Right ventricle myocardium superior (tissue), 1 donor: ENCODE measurements around the gene NOS1AP. TPM values are rescaled to one million over a fixed set of nuclear protein-coding genes. Genes with fewer than 3 reads are reported as not detected.

Source experiments
- ATAC-seq: fragments of 200-7000 bp; cut with Tn5 transposase; one replicate; pipeline ENCODE4 v1.9.1; 2020; ENCODE audit warnings: mild to moderate bottlenecking; ENCODE audit not compliant: poor library complexity
- DNase-seq: peaks from one replicate; pipeline ENCODE4 v3.0.0-alpha.2; 2020
- intact Hi-C: fragments of 100-400 bp; cut with DNase I; formaldehyde crosslinking; loops from one replicate; pipeline ENCODE4 v1.11.2; 2022
- total RNA-seq: library from RNA; stranded (reverse); fragmentation: NEBNext Ultra II Directional; extraction: Animal tissue kit (Norgen Biotek cat#: 25700); gene quantifications from one replicate; pipeline ENCODE4 v1.2.1, GENCODE V29; 2021
- donor health status: DM: no; HTN: yes; CAD: no; lungs with severe emphysema.

The NOS1AP gene
- total RNA-seq, 1 donor from 2014 or later: 4.6 TPM

DNA sequence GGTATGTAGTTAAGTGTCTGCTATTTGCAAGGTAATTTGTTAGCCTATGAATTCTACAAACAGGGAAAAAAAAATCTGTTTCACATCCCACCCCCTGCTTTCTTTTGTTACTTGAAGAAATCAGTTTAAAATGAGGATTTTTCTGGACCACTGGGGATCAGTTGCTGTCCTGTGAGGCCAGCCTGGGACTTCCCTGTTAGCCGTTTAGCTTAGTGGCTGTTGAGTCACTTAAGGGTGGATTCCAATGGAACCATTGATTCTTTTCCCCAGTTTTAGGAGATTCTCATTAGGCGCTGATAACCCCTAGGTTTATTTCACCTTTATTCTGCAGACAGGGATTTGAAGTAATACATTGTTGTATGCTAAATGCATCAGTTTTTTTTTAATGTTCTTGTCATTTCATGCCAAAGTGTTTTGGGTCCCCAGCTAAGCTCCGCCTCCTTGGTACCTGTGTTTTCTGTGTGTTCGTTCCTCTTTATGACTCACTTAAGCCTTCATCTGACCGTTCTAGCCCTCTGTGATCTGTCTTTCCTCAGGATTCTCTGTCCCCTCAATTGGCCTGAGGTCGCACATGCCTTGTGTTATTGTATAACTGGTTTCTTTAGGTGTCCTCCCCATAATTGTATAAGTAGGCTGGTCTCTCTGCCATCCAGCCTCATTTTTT is 59.3 kb downstream of the NOS1AP start:
- intact Hi-C loops: no loop called here
- ATAC-seq: no peak
- DNase-seq: no peak

DNA sequence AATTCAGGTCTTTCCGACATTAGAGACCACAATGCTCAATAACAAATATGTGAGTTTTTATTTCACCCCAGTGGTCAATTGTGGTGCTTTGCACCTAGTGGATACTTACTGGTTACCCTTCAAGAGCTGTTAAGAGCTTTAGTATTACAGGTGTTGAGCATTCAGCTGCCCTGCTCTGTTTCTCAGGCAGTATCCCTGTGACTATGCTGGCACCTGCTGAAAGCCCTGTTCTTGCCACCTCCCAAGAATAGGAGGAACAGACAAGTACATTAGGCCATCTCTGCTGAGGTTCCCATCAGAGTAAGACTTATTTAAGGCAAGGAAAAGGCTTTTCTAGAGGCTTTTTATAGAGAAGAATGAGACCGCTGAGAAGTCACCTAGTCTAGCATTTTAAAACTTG is 60.8 kb downstream of the NOS1AP start:
- DNase-seq (no peak), ATAC-seq (peak; percentile 62)
- intact Hi-C loops: no loop called here

DNA sequence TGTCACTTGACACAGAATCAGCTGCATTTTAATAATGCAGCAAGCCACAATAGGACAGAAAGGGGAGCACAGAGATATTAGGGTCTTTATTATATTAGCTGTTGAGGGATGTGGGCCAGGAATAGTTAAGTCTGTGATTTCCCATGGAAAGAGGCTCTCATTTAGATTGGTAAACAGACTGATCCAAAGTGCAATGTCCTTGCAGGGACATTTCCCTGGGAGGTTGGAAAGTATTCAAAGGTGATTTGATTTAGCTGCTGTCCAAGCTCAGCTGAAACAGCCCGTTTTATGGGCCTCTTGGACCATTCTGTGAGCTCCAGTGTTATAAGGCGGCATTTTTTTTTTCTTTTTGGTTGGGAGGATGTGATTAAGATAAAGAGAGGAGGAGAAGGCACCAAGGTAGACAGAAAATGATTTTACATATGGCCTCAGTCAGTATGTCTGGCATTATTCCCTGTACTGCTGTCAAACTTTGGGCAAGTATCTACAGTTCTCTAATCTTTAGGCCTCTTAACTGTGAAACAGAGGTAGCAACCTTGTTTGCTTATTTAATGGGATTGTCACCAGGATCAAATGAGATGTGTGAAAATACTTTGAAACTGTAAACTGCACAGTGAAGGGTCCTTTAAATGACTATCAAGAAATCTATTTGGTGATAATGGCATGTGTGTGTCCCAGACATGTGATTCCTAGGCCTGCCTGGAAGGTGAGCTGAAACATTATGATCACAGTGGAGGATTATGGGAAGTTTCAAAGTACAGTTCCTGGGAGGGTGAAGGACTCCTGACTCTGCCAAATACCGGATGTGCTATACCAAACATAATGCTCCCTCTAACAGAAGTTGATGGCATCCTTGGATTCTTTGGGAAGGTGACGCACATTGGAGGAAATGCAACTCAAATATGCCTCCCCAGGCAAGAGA is 62.2 kb downstream of the NOS1AP start:
- ATAC-seq: peak; percentile 70
- intact Hi-C loops: no loop called here
- DNase-seq: no peak

DNA sequence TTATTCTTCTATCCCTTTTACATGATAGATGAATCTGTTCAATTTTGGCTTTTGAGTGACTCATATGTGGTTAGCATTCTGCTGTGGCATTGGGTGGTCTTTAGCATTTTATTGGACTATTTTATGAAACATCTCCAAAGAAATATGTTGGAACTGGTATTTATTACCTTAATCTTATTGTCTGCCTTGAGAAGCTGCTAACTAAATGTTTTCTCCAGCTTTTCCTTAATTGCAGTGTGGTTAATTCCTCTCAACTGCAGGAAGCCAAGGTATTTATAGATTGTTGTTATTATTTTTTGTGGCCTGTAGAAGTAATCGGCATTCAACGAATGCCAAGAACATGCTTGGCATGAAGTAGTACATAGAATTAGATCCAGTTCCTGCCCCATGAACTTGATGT is 64.1 kb downstream of the NOS1AP start:
- intact Hi-C loops: no loop called here
- ATAC-seq (no peak), DNase-seq (no peak)

DNA sequence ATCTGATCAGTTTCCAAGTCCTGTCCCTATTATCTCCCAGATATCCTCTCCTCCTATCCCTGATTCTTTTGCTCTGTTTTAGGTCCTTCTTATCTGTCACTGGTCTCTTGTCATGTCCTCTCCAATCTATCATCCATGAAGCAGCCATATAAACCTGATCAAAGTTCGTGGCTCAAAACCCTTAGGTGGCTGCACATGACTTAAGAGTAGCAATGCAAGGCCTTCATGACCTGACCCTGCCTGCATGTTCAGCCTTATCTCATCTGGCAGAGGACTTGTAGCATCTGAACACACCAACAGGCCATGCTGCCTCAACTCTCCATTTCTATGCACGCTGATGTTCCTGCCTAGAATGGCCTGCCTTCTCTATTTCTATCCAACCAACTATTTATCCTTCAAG is 65.2 kb downstream of the NOS1AP start:
- intact Hi-C loops: no loop called here
- no peak for ATAC-seq

DNA sequence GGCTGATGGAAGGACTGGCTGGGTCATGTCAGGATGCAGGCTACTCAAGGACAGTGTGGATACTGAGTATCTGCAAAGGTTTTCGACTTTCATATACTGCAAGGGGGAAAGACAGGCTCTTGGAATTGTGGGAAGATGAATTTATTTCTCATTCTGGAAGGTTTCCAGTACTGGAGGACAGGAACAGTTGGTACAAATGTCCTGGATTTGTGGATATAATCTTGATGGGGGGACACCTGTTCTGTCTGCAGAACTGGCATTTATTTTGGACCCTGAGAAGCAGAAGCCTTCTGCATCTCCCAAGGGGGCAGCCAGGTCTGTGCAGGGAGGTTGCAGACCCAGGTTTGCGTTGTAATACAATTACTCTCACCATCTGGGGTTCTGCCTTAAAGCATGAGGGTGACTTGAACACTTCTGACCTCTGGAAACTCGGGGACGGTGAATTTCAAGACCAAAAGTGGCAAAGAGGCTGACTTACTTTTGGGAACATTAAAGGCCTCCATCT is 65.8 kb downstream of the NOS1AP start:
- DNase-seq (no peak), ATAC-seq (no peak)
- intact Hi-C loops: no loop called here

More for the DNA sequence above, 65.2 kb downstream of the NOS1AP start:
- no peak for DNase-seq

DNA sequence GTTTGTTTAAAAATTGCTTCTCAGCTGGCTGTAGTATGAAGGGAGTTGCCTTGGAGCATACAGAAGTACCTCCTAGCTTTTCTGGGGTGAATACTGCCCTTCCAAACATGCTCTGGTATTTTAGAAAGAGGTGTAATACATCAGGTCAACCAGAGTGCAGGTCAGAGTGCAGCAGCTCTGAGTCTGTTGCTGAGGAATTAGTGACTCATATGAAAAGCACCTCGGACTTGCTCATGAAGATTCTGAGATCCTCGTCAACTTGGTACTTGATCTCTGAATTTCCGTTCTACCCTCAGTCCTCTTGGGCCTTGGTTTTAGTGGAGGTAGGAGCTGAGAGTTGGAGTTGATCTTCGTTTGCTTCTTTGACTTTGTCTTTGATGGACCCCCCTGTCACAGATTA is 67.3 kb downstream of the NOS1AP start:
- DNase-seq (no peak), ATAC-seq (no peak)
- intact Hi-C loops: no loop called here

DNA sequence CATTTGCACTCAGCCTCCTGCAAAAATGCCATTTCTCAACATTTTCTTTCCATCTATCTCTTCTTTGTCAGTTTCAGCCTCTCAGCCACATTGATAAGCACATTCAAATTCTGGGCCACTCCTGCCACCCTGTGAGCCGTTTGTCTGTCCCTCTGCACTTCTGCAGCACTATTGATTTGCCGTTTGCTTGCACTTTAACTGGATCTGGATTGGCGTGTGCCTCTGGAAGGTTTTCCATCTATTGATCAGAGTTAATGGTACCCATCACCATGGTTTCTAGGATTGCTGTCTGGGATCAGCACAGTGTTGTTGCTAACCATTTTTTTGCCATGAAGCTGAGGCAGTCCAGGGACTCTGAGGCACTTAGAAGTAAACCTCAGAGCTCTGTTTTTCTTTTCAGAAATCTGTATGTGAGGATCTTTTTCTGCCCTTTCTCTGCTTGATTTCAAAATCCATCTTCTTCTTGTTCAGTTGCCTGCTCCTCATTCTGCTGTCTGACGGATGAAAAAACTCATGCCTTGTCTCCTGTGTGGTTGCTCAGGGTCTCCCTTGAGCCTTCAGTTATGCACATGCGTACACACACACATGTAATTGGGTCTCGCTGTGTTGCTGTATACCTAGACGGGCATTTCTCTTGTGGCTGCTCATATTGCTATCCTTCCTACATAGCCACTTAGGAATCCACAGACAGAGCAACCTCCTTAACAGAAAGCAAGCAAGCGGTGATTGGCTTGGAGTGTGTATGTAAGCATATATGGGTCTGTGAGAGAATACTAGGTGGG is 67.9 kb downstream of the NOS1AP start:
- ATAC-seq: no peak
- intact Hi-C loops: no loop called here

DNA sequence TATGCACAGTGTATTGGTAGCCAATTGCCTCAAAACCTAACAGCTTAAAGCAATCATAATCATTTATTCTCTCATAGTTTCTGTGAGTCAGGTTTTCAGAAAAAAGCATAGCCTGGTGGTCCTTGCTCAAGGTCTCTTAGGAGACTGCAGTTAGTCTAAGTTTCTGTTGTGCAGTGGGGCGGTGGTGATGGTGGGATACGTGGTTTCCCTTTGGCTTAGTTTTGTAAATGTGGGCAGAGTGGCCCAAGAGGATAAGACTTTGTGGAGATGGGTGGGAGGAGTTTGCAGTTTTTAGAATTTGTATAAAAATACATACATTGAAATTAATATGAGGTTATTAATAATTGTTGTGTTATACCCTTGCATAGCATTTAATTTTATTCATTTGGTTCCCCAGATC is 68.6 kb downstream of the NOS1AP start:
- ATAC-seq (no peak), DNase-seq (no peak)
- intact Hi-C loops: no loop called here

More for the DNA sequence above, 67.9 kb downstream of the NOS1AP start:
- DNase-seq: no peak

DNA sequence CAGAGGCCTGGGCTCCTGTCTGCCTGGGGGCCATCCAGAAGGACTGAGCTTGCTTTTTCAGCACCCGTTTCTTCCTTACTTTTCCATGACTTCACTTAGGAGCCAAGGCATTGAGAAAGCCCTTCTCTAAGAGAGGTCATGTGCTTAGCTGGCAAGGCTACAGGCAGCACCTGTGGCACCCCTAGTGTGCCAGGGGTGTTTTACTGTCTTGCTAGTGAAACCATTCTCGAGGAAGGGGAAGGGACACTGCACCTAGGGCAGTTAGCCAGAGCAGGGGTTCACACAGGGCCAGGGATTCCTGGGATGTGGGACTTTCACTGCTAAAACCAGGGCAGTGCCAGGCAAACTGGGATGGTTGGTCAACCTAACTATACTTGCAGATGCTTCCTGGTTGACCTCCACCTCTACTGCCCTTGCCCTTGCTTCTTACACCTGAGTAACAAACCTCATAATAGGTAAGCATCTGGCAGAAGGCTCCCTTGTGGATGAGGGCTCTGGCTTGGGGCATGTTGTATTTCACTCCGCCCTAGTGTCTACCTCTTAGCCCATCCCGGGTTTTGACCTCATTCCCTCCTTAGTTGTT is 69.2 kb downstream of the NOS1AP start:
- intact Hi-C loops: no loop called here
- ATAC-seq (no peak), DNase-seq (no peak)

DNA sequence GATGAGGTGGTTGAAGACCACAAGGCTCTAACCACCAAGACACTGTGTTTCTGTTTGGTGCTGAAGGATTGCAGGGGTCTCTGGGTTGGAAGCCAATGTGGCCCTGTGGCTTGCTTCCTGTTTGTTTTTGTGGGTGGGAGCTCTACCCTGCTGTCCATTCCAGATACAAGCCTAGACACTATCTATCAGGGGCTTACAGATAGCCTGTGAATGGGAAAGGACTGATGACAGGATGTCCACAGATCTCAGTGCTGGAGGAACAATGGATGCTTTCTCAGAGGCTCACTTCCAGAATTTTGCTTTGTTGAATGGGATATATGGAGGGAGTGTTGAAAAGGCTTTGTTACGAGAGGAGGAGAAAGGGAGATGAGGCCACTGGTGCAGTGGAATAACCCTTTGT is 69.7 kb downstream of the NOS1AP start:
- intact Hi-C loops: no loop called here
- ATAC-seq: no peak
- DNase-seq: no peak

DNA sequence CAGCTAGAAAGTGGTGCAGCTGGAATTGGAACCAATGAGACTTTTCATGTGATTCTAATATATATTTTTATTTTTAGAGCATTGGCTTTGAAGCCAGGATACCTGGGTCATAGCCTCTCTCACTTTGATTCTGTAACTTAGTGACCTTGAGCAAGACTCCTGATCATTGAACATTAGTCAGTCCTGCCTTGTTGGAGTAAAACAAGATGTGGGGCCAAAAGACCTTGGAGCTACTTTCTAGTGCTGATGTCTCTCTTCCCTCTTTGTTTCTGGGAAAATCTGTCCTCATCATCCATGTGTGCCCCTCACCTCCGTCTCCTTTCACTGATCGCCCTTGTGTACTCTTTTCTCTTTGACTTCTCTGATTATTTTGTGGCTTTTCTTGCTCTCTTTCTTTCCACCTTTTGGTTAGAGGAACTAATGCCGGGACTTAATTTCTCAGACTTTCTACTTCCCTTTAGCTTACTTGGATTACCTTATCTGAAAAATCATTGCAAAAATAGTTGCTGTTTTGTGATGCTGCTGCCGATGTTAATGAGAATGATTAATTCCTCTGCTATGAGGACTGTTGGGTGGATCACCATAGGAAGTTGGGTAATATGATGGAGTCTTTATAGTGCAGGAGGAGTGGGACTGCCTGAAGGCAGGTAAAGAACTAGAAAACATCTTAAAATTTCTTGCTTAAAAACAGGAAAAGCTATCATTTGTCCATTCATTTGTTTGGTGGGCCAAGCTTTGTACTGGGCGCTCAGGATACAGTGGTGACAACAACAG is 72.0 kb downstream of the NOS1AP start:
- ATAC-seq (no peak), DNase-seq (no peak)
- intact Hi-C loops: no loop called here

DNA sequence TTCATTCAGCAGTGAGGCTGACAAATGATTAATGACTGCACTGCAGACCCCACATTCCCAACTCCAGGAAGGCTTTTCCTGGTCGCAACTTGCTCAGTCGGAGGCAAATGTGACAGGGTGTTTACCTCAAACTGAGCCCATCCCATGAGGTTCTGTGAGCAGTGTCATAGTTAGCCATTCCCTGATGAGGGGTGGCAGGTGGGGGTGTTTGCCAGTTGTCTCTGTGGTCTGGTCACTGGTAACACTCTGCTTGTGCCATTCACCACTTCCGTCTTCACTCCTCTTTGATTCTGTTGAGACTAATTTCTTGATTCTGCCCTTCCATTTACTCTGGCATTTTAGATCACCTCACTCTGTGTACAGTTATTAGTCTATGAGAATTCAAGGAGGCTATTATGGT is 73.5 kb downstream of the NOS1AP start:
- intact Hi-C loops: no loop called here
- DNase-seq: no peak
- no peak for ATAC-seq

DNA sequence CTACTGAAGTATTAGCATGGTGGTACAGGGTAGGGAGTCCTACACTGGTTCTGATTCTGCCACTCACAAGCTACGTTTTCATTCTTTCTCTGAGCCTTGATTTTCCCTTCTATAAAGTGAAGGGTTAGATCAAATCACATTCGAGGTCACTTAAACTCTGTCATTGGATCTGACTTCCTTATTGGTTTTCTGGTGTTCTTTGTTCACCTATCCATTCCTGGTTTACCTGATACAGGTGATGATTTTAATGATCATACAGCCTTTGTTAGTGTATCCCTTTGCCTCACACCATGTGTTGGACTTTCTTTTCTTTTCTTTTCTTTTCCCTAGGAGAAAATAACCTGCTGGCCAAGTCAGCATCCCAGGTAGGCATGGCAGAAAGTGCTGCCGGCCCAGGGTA is 74.8 kb downstream of the NOS1AP start:
- no peak for ATAC-seq
- no peak for DNase-seq
- intact Hi-C loops: no loop called here

DNA sequence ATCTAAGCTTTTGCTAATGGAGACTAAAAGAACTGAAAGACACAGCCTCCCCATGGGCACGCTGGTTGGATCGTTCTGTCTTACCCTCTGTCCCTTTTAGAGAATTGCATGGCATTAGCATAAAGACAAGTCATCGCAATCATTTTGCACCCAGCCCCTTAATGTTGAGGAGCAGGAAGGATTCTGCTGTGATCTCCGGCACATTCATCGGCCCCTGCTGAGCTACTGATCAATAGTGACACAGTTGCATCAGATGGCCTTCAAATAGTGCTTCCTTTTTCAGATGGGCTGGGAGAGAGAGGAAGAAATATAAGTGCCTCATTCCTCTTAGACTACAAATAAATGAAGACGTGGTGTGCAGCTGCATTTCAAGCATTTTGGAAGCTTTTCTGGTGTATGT is 75.4 kb downstream of the NOS1AP start:
- intact Hi-C loops: no loop called here
- ATAC-seq (no peak), DNase-seq (no peak)

DNA sequence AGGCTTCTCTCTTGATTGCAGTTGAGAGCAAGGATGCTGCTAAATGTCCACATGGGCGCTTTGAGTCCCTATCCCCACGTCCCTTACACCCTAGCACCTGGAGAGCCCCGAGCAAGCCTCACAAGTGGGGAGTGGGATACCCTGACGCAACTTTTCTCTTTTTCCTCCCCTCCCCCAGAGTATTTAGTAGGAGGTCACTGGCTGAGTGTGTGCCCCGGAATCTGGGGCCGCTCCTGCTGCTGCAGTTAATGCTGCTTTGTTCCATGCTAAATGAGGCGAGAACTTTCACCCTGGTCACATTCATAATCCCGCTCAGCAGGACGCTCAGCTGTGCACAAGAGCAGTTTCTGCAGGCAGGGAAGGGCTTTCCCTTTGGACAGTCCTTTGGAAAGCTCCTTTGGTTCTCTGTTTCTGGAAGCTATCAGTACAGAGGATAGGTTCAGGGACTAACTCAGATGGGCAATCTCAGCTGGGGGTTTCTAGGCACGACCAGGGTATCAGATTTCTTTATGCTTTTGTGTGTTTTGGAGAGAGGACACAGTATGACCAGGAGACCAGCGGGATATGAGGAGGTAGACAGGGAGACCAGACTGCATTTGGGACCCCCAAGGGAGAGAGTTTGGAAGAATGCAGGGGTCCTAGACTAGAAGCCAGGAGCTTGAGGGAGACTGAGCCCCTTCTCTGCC is 75.9 kb downstream of the NOS1AP start:
- intact Hi-C loops: no loop called here
- no peak for ATAC-seq
- no peak for DNase-seq

DNA sequence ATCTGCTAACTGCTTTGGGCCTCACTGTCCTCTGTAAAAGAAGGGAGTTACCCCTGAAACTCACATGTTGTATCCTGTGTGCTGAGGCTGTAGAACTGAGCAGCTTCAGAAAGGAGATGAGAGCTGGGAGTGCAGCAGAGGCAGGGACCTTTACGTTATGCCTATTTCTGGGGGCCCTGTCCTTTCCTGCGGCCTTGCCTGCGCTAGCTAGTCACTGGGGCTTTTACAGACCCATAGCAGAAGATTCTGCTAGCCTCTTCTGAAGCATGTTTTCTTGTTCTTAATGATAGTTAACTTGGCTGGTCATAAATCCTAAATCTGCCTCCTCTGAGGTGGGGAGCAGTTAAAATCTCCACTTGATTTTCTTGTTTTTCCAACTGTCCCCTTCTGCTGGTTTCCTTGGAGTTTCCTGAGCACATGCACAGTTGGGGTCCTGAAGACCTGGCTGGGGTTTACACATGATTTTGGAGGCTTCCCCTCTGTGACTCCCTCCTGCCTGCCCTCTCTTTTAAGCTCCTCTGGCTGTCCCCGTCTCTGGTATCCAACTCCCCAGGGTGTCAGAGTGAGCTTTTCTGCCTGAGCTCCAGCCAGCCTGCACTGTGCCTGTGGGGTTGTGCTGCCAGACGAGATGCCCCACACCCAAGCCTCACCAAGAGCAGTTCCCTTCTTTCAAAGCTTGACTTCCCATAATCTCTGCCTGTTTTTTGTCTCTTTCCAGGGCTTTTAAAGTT is 76.6 kb downstream of the NOS1AP start:
- DNase-seq: no peak
- intact Hi-C loops: no loop called here
- peak; percentile 46 for ATAC-seq
